HL-60 (cell line): Measurements from ENCODE around the gene ZG16B.

Experiments
- DNase-seq, 2 experiments: peaks; one replicate each; pipeline ENCODE4 v3.0.0-alpha.2; 2010 to 2020; ENCODE audit warnings: low read depth in 1 of 2, low spot score in 1 of 2
- H3K27ac ChIP-seq: fragments of 250-450 bp; sonication (Bioruptor Pico); replicated peaks from 2 replicates; pipeline ENCODE4 v1.5.1; 2020; ENCODE audit warnings: mild to moderate bottlenecking, moderate library complexity
- H3K27me3 ChIP-seq: fragments of 250-450 bp; sonication (Bioruptor Pico); 2 replicates; pipeline ENCODE4 v1.5.1; 2021; ENCODE audit warnings: mild to moderate bottlenecking, moderate library complexity; ENCODE audit not compliant: insufficient read depth, poor library complexity, severe bottlenecking
- H3K4me3 ChIP-seq: replicated peaks from 2 replicates; pipeline ENCODE4 v1.5.1; 2011; ENCODE audit warnings: mild to moderate bottlenecking, control low read depth, low read length; ENCODE audit not compliant: insufficient read depth
- GABPA ChIP-seq: IDR thresholded peaks from 2 replicates; pipeline ENCODE4 v1.6.1; 2012; ENCODE audit warnings: low read depth
- POLR2AphosphoS5 ChIP-seq: IDR thresholded peaks from 2 replicates; pipeline ENCODE4 v1.6.1; 2012; ENCODE audit warnings: low read depth
- REST ChIP-seq: IDR thresholded peaks from 2 replicates; pipeline ENCODE4 v1.6.1; 2012; ENCODE audit warnings: low read depth; ENCODE audit not compliant: insufficient replicate concordance
- SPI1 ChIP-seq: IDR thresholded peaks from 2 replicates; pipeline ENCODE4 v1.6.1; 2012; ENCODE audit warnings: low read depth, mild to moderate bottlenecking, borderline replicate concordance
- TF ChIP-seq, protein P1 (sequence below): IDR thresholded peaks from one replicate; pipeline ENCODE4 v1.5.1; 2011; ENCODE audit warnings: low read length, control low read depth, inconsistent platforms; ENCODE audit not compliant: insufficient read depth

Gene ZG16B

GRCh38 chr16:2826591-2827373, 3.3 kb upstream of the ZG16B start:
- DNase-seq, result no peak
- no peak overlapping the region for H3K4me3 ChIP-seq
- H3K27me3 ChIP-seq, result no peaks in the 10 kb centered on the region

DNA sequence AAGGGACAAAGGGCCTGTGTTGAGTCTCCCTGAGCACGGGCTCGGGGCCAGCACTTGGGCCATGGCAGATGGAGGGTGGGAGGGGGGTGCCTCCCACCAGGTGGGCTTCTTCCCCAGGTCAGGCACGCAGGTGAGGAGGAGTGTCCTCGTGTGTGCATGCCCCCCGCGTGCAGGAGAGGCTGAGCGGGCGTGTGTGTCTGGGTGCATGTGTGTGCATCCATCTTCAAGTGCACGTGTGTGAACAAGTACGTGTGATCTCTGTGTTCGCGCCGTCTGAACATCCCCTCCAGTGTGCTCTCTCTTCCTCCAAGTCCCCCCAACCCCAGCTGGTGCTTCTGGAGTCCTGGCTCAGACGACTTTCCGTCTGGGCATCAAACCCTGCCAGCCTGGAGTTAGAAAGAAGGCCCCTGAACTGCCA, 2.7 kb upstream of the ZG16B start:
- Histone ChIP-seq H3K27me3 (no peaks in the 10 kb centered on the region), H3K4me3 (no peak overlapping the region), H3K27ac (no peak overlapping the region)
- no peak for DNase-seq
- TF ChIP-seq, protein P1, sequence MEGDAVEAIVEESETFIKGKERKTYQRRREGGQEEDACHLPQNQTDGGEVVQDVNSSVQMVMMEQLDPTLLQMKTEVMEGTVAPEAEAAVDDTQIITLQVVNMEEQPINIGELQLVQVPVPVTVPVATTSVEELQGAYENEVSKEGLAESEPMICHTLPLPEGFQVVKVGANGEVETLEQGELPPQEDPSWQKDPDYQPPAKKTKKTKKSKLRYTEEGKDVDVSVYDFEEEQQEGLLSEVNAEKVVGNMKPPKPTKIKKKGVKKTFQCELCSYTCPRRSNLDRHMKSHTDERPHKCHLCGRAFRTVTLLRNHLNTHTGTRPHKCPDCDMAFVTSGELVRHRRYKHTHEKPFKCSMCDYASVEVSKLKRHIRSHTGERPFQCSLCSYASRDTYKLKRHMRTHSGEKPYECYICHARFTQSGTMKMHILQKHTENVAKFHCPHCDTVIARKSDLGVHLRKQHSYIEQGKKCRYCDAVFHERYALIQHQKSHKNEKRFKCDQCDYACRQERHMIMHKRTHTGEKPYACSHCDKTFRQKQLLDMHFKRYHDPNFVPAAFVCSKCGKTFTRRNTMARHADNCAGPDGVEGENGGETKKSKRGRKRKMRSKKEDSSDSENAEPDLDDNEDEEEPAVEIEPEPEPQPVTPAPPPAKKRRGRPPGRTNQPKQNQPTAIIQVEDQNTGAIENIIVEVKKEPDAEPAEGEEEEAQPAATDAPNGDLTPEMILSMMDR, result no peak
- TF ChIP-seq SPI1, result no peak
- TF ChIP-seq GABPA, result no peak
- TF ChIP-seq POLR2AphosphoS5, result no peak
- no peak for TF ChIP-seq REST

More at GRCh38 chr16:2826591-2827373, 3.3 kb upstream of the ZG16B start:
- TF ChIP-seq SPI1 (no peak), REST (no peak), GABPA (no peak), POLR2AphosphoS5 (no peak)
- TF ChIP-seq, protein P1, result no peak
- no peak overlapping the region for H3K27ac ChIP-seq

GRCh38 chr16:2827831-2828520, 2.1 kb upstream of the ZG16B start:
- TF ChIP-seq REST (peak; percentile 88), POLR2AphosphoS5 (no peak), GABPA (no peak)
- H3K4me3 ChIP-seq, result no peak overlapping the region
- H3K27ac ChIP-seq, result no peak overlapping the region
- no peaks in the 10 kb centered on the region for H3K27me3 ChIP-seq
- no peak for DNase-seq
